Activated CD4-positive, alpha-beta T cell treated with anti-CD3 and anti-CD28 coated beads for 1 hour (primary cell): ENCODE measurements around the gene TBCD.

Source experiments
- DNase-seq: peaks from one replicate; pipeline ENCODE4 v3.0.0-alpha.2; 2020

TBCD gene

DNA sequence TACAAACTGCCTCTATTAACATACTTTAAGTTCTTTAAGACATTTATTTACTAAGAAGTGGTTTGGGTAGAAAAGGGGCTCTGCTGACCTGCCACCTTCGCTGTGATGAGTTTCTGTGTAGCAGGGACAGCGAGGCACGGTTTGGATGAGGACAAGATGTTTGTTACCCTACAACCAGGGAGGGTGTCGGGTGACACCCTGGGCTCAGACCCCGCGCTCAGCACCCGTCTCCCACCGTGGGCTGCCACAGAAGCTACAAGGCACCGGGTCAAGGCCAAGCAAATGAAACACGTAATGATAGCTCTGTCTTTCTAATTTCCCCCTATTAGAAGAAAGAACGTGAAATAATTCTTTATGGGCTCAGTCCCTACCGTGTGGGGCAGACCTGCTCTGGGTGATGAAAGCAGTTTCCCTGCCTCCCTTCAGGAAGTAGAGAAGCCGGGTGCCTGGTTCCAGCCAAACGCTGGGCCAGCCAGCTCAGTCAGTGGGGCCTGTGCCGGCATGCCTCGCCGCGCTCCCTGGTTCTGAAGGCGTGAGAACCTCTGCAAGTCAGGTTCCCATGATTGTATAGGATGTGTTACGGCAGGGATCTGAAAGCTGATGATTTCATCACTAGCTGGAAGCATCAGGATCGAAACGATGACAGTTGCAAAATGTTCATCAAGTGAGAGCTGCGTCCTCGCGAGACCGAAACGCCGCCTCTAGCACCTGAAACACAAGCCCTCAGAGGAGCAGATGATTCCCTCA, 84.1 kb downstream of the TBCD start:
- no peak for DNase-seq

DNA sequence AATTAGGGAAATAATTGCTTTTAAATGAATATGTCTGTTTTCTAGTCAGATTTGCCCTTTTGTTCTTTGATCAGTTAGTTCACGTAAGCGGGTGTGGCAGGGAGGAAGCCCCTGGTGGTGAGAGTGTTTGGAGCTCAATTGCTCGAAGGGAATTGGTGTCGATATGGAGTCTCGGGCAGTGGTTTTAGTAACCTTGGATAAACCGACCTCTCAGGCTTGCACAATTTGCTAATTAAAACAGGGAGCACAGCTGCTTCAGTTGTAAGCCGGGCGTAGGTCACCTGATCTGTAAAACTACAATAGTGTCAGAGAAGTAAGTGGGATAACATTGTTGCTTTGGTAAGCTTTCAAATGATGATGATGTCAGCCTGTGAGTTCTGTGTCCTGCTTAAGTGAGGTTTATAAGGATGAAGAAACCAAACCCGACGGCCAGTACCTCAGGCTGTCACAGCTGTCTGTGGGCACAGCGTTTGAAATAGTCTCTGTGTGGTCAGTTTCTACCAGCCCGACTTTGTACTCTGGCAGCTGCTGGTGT, 85.0 kb downstream of the TBCD start:
- DNase-seq: no peak

DNA sequence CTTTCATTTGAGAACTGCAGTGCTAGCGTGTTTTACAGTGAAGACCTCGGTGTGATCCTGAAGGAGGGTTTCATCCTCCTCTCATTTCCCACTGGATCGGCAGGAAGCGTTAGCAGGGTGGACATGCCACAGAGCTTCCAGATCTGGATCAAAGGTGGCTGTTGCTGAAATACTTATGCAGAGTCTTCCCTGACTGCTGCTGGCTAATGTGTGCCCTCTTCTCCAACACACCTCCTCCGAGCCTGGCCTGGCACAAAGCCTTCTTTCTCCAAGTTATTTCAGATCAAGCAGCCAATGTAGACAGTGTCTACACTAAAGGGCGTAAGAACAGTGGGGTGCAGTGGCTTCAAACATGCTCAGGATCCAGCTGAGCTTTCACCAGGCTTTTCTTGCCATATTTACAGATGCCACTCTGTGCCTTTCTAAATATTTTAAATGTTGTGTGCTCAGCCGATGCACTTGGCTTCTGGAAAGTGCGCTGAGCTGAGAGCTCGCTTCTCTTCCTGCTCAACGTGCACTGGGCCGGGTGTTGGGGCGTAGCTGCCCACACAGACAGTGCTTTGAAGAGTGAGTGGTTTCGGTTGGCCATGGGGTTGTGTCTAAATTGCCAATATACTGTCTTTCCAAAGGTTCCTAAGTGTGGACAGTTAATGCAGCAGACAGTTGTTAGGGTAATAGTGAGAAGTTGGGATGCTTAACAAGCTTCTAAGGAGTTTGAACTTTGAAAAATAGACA, 85.9 kb downstream of the TBCD start:
- no peak for DNase-seq

DNA sequence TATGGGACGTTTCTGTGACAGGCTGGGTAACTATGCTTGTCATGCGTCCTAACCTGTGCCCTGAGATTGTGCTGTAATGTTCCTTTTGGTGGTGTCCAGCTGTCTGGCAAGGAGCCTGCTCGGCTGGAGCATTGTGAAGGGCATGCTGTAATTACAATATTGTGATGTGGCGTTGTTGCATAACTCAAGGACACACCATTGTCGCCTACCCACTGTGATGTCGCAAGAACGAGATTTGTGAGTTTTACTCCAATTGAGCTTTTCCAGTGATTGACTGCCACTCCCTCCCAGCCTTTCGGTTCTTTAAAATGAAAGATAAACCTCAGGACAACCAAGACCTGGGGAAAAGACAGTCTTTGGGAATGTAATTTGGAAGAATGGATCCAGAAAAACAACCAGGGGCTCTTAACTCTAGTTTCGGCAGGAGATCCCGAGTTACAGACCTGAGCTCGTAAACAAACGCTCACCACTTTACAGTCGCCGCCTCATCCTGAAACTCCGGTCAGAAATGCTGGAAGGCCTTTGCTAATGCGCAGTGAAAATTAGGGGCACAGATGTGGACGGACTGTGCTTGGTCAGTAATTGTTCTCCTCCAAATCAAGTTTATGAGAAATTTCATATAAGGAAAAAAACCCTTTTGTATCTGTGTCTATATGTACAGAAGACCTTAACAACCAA, 86.7 kb downstream of the TBCD start:
- DNase-seq: no peak

DNA sequence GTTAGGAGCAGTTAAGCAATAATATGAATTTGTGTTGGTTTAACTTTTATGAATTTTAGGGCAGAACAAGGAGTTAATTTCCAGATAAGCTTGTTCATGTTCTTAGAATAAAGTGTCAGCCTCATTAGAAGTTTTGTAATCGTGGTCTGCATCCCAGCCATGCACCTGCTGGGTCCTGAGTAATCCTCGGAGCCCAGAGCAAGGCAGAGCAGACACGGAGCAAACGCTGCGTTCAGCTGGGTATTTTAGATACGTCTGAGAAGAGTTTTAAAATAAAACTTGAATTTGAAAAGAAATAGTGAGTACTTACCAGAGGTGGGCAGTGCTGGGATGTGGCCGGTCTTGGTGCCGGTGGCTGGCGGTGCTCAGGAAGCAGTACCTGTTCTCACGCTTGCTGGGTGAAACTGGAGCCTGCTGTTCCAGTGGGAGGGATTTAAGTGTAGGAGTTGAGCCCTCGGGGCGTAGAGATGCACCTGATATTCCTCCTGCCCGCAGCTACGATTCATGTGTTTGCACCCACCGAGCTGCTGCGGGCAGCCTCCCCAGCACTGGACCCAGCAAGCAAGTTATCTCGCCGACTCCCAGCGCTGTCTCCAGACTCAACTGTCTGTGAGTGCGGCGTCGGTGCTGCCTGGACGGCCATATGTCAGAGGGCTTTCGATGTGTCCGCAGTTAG, 87.9 kb downstream of the TBCD start, which contains the start of gene ZNF750:
Gene ZNF750 (minus strand): TSS at position 406 of the 676 bp plus-strand sequence. CDS start 7,568 bp downstream, outside the sequence.
- no peak for DNase-seq

DNA sequence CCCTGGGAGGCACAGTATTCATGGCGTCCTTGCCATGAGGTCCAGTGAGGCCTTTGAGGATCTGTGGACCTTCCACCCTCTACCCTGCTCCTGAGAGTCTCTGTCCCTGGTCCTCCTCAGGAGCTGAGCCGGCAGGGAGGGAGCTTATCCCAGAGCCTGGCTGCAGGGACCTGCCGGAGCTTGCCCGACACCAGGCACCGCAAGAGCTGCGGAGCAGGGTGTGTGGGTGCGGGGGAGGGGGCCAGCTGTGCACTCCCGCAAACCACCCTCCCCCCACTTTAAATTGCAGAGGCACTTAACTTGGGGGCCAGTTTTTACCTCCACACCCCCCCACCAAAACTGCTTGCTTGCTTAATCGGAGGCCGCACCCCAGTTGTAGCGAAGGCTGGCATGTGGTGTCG, 88.6 kb downstream of the TBCD start:
- DNase-seq: no peak

DNA sequence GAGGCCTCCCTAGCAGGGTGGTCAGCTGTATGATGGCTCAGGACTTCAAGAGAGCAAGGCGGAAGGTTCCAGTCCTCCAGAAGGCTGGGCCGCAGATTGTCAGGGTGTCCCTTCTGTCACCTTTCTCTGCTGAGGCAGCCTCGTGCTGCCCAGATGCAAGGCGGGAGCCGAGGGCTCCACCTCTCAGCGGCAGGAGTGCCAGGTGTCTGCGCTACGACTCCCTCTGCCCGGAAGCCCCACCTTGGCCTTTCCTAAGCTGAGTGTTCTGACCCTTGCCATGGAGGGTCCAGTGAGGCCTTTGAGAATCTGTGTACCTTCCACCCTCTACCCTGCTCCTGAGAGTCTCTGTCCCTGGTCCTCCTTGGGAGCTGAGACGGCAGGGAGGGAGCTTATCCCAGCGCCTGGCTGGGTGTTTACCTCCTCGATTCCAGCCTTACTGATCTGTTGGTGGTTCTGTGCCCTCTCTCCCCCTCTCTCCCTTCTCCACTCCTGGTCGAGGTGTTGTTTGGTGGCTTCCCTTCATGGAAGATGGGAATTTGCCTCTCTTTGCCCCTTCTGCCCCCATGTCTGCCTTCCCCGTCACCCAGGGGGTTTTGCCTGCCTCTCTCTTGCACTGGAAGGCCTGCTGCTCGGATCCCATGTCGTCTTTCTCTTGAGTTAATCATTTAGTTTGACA, 90.2 kb downstream of the TBCD start:
- no peak for DNase-seq

DNA sequence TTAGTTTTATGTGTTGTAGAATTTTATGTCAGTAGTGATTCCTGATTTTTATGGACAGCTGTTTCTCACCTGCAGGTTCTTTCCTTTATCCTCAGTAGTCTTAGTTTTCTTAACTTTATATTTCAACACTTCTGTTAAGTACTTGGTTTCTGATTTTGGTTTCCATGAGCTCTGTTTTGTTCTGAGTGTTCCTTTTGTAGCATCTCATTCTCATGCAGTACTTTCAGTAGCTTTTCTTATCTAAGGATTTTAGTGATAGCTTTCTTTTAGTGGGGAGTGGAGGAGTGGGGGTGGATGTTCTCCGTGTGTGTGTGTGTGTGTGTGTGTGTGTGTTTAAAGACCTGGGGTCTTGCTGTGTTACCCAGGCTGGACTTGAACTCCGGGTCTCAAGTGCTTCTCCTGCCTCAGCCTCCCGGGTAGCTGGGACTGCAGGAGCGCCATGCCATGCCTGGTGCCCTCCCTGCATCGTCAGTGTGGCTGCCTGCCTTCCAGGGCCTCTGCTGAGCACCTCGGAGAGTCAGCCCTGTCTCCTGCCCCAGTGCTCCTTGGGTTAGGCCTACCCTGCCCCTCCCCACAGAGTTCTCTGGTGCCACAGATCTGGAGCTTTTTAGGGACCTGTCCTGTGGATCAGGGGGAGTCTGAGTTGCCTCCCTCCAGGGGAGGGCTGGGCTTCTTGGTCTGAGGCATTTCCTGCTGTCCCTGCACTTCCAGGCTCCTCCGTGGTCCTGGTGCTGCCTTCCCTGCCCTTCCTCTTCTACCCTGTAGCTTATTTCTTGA, 92.2 kb downstream of the TBCD start:
- DNase-seq: no peak

DNA sequence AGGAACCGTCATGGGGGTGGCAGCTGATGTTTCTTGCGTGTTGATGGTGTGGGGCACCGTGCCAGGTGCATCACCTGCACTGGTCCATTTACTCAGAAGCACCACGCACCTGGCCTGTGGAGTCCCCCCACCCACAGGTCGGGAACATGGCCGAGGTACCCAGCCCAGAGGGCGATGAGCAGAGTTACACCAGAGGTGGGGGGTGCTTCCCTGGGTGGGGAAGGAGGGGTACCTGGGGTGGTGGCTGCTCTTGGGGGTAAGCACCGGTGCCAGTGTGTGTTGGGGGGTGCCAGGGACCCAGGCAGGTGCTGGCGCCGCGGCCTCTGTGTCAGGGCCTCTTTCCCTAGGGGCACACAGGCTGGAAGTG, 92.9 kb downstream of the TBCD start:
- no peak for DNase-seq

DNA sequence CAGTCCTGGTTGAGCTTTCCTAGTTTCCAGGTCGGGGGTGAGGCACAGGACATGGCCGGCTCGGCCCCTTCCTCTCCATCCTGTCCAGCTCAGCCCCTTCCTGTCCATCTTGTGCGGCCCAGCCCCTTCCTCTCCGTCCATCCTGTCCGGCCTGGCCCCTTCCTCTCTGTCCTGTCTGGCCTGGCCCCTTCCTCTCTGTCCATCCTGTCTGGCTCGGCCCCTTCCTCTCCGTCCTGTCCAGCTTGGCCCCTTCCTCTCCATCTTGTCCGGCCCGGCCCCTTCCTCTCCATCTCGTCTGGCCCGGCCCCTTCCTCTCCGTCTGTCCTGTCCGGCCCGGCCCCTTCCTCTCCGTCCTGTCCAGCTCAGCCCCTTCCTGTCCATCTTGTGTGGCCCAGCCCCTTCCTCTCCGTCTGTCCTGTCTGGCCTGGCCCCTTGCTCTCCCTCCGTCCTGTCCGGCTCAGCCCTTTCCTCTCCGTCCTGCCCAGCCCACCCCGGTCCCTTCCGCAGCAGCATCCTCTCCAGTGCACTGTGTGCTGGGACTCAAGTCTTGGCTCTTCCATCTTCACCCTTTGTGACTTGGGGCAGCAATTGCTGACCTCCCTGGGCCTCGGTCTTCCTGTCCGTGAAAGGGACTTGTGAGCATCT, 93.4 kb downstream of the TBCD start:
- no peak for DNase-seq

DNA sequence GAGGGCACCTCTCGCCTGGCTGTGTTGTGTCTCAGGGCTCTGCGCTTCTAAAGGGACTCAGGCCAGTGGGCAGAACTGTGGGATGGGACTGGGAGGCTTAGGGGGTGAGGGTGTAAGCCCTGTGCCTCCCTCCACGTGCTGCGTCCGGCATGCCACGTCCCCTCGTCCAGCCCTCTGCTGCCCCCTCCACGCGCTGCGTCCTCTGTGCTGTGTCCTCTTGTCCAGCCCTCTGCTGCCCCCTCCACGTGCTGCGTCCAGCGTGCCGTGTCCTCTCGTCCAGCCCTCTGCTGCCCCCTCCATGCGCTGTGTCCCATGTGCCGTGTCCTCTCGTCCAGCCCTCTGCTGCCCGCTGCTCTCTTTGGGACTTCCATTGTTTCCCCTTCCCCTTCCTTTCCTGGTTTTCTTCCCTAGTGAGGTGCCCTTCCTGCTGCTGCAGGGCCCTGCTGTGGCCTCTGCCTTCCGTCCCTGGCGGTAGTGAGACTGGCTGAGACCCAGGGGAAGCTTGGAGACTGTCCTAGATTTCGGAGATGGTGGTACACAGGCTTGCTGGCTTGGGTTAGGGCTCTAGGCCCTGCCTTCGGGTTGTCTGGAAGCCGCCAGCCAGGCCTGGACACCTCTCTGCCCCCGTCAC, 94.3 kb downstream of the TBCD start:
- no peak for DNase-seq

DNA sequence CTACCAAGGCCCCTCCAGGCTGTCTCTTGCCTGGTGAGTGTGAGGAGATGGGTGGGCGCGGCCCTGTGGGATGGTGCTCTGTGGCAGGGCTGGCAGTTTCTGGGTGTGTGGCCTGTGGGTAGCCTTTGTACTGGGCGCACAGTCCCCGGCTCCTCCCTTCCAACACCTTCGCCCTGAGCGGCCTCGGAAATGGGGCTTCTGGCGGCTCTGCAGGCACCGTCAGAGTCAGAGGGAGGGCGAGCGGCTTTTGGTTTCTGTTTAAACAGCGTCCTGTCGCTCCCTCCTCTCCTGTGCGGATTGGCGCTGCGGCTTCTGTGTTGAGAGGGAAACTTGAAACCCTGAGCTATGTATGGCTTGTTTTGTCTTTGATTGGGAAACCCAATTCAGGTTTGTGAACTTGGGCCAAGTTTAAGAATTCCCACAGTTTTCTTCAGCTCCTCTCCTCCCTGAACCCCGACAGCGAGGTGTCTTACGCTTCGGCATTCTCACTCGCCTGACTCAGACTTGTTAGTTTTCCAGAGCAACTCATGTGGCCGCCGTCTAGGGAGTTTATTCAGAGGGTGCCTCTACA, 96.2 kb downstream of the TBCD start:
- DNase-seq: no peak

DNA sequence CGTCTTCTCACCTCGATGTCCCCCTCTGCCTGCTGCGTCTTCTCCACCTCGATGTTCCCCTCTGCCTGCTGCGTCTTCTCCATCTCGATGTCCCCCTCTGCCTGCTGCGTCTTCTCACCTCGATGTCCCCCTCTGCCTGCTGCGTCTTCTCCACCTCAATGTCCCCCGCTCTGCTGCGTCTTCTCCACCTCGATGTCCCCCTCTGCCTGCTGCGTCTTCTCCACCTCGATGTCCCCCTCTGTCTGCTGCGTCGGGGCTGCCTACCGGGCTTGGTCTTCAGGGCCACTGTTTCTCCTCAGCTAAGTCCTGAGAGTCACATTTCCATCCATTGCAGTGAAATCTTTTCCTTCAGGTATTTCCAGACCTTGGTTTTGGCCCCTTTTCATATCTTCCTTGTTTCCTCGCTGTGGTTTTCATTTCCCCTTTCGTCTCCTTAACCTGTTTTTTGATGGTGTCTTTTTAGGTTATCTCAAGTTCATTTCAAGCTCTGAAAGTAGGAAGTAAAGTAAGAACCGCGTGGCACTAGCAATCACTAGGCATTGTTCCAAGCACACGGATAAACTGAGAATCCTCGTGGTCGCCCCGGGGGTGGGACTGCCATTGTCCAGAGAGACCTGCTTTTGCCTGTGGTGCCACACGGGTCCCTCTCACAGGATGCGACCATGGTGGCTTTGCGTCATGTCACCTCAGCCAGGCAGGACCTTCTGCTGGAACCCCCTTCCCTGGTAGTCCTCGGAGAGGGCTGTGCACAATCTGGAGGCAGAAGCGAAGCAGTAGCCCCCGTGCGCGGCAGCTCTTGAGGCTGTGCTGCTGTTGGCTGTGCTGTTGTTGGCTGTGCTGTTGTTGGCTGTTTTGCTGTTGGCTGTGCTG, 97.4 kb downstream of the TBCD start:
- no peak for DNase-seq

DNA sequence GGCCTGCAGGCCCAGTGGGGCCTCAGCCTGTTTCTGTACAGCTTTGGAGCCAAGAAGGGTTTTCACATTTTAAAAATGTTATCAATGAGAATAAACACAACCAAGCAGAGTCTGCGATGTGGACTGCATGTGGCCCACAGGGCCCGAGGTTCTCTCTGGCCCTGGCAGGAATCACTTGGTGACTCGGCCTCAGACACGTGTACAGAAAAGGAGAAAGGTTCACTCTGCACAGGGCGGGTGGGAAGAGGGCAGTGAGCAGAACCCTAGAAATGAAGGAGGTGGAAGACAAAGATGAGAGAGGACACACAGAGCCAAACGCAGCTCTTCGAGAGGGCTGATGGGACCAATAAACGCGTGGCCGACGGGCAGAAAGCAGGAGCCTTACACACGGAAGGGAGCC, 99.5 kb downstream of the TBCD start:
- DNase-seq: no peak

DNA sequence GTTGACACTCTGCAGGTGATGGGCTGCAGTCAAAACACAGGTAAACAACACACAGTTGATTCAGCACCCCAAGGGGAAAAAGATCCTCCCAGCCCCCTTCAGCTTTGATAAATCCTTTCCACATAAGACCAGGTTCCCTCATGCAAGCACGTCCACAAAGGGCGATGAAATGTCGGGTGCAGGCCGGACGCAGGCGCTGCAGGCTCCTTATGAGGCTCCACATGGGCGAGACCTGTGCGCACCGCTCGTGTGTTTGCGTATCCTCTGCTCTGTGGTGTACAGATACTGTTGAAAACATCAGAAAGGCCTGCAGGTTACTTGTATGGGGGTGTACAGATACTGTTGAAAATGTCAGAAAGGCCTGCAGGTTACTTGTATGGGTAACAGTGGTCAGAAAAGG, 102.4 kb downstream of the TBCD start:
- DNase-seq: no peak

DNA sequence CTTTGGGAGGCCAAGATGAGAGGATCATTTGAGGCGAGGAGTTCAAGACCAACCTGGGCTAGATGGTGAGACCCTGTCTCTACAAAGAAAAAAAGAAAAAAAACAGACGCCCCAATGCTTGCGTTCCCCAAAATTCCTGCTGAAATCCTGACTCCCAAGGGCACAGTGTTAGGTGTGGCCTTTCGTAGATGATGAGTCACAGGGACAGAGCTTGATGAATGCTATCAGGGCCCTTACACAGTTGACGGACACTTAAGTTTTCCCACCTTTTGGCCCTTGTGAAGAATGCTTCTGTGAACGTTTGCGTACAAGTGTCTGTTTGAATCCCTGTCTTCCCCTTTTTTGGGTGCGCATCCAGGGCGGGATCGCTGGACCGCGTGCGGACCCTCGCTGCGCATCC, 104.5 kb downstream of the TBCD start:
- DNase-seq: no peak

DNA sequence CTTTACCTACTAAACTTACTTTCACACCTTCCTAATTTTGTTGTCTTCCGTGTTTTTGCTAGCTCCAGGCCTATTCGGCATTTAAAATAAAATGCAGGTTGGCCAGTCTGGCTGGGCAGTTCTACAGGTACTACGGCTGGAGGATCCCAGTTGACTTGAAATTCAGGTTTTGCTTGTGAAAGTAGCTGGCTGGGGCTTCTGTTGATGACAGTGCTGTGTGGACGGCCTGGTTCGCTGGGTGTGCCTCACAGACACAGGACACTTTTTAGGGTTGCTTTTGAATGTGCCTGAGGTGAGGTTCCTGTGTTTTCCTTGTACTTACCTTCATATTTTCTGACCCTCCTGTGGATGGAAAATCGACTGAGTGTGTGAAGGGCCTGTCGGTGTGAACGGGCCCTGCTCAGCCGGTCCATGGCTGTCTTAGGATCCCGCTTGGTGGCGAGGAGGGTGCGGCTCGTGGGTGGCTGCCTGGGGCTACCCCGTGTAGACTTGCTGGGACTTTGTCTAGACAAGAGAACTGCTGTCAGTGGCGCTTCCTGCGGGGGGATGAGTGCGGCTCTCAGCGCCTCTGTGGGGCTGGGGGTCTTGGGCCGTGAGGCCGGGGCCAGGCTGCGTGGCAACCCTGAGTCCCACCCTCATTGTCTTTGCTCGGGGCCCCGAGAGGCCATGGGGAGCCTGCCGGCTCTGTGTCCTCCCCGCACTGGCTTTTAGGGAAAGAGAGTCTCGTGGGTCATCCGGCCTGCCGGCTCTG, 106.7 kb downstream of the TBCD start:
- DNase-seq: no peak
